GM19023 (cell line): ENCODE measurements around the gene EDEM2.
"Not testable (repeated sequence)": the region's sequence is repeated elsewhere in the genome, so short reads cannot be mapped to it uniquely, and the experiment has no call there.

Source experiments
- ATAC-seq: cut with Tn5 transposase; IDR thresholded peaks from one replicate; pipeline ENCODE4 v1.9.1; 2021; ENCODE audit warnings: mild to moderate bottlenecking, moderate library complexity; ENCODE audit not compliant: unreplicated experiment

Gene EDEM2

DNA sequence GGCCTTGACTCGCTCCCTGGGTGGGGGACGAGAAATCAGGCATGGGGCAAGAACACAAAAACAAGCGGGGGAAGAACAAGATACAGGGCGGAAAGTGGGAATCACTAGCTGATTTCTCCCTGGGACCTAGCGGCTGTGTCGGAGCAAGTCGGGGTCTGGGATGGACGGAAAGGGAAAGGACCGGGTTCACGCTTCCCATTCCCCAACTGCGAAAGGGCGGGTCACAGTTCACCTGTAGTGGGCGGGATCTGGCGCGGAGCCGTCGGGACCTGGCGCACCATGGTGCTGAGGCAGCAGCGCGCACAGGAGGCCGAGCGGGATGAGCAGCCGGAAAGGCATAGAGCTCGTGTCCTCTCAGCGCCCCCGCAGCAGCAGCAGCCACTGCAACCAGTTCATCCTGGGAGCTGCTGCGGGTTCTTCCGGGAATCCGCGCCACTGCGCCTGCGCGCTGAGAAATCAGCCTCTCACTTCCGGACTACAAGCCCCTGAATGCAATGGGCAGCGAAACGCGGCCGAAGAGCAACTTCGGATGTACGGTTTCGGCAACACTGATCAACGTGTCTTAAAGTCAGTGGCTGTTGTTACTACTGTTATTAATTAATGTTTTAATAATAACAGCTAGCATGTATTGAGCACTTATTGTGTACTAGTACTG is at the start of gene EDEM2:
EDEM2 (minus strand) TSS at position 417 of the 655 bp plus-strand sequence; CDS start at position 339, 78 bp downstream.
- peak; percentile 78 for ATAC-seq

- ATAC-seq = no peak
Observed at GRCh38 chr20:35196313-35196712, 49.2 kb upstream of the EDEM2 start.

DNA sequence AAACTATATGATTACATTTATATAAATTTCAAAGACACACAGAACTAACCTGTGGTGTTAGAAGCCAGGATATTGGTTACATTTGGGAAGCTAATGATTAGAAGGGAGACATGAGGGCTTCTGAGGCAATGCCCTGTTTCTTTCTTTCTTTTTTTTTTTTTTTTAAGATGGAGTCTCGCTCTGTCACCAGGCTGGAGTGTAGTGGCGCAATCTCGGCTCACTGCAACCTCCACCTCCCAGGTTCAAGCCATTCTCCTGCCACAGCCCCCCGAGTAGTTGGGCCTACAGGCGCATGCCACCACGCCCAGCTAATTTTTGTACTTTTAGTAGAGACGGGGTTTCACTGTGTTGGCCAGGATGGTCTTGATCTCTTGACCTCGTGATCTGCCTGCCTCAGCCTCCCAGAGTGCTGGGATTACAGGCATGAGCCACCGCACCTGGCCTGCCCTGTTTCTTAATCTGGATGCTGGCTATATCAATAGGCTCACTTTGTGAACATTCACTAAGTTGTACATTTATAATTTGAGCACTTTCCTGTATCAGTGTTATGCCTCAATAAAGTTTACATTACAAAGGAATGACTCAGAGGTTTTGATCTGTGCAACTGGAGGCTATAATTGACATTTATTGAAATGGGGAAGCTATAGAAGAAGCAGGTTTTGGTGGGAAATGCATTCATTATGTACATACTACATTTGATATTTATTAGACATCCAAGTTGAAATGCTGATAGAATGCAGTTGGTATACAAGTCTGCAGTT is 46.1 kb upstream of the EDEM2 start:
- ATAC-seq = not testable (repeated sequence)

- ATAC-seq = no peak
Observed at GRCh38 chr20:35192118-35192872, 45.2 kb upstream of the EDEM2 start.

DNA sequence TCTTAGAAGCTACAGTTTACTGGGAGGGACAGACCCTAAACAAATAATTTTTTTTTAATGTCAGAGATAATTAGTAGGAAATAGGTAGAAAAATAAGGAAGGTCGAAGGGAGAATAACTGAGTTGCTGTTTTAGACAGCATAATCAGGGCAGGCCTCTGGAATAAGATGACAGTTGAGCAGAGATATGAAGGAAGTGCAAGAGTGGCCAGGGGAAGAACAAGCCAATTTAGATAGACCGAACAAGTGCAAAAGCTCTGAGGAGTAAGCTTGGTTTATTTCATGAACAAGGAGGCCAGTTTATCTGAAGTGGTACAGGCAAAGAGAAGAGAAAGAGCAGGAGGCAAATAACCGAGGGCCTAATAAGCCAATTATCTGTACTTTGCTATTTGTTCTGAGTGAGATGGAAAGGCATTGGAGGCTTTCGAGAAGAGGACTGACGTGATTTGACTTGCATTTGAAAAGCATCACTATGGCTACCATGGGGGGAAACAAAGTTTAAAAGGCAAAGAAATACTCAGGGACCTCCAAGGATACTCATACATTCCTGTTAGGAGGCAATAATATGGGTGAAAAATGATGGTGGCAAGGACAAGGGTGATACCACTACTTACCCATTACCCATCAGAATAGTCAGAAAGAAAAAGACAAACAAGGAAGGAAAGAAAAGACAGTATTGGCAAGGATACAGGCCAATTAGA is 44.4 kb upstream of the EDEM2 start:
- ATAC-seq = no peak

- ATAC-seq = no peak
Observed at GRCh38 chr20:35190556-35190955, 43.4 kb upstream of the EDEM2 start.

- not testable (repeated sequence) for ATAC-seq
Observed at GRCh38 chr20:35189223-35189622, 42.1 kb upstream of the EDEM2 start.

GRCh38 chr20:35187584-35188190 is 40.6 kb upstream of the EDEM2 start:
- ATAC-seq = no peak

DNA sequence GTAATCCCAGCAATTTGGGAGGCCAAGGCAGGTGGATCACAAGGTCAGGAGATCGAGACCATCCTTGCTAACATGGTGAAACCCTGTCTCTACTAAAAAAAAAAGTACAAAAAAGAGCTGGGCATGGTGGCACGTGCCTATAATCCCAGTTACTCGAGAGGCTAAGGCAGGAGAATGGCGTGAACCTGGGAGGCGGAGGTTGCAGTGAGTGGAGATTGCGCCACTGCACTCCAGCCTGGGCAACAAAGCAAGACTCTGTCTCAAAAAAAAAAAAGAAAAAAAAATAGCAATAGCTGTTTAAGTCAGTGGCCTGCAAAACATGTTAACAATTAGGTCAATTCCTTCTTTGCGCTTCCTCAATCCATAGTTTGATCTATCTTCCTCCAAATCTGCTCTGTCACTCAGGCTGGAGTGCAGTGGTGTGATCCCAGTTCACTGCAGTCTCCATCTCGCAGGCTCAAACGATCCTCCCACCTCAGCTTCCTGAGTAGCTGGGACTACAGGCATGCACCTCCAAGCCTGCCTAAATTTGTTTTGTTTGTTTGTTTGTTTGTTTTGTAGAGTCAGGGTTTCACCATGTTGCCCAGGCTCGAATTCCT is 39.7 kb upstream of the EDEM2 start:
- ATAC-seq = not testable (repeated sequence)

DNA sequence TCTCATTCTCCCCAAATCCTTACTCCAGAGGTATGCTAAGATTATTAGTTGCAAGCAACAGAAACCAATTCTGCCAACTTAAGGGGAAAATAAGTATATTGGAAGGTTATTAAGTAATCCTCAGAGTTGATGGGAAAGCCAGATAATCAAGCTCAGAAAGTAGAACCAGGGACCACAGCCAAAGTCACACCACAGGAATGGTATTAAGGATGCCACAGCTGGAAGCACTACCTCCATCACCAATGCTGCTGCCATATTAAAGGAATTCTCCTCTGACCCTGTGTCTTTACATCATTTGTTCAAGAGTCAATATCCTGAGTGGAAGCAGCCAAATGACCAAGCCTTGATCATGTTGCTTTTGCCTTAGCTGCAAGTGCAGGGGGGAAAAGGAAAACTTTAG is 34.6 kb upstream of the EDEM2 start:
- ATAC-seq = no peak

GRCh38 chr20:35180266-35180665 is 33.1 kb upstream of the EDEM2 start:
- ATAC-seq = no peak

- ATAC-seq = no peak
Observed at GRCh38 chr20:35179292-35180212, 32.4 kb upstream of the EDEM2 start.

GRCh38 chr20:35176132-35176531 is 29.0 kb upstream of the EDEM2 start:
- ATAC-seq = no peak

DNA sequence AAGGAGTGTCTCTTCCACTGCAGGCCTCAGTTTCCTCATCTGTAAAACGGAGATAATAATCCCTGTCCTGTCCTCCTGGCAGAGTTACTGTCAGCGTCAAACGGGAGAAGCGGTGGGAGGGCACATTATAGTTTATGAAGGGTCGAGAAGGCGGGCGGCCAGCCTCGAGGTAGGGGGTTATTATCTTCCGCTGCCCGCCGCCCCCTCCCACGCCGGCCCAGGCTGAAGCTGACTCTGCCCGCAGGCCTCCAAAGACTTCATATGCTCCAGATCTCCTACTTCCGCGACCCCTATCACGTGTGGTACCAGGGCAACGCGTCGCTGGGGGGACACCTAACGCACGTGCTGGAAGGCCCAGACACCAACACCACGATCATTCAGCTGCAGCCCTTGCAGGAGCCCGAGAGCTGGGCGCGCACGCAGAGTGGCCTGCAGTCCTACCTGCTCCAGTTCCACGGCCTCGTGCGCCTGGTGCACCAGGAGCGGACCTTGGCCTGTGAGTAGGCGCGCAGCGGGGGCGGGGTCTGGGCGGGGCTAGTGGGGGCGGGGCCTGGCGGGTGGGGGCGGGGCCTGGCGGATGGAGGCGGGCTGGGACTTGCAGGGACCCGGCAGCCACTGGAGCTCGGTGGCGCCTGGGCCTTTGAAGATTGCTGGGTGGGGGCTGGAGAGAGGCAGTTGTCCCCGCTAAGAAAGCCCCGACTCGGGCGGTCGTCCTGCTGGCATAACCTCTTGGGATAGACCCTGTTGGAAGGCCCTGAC is 27.5 kb upstream of the EDEM2 start:
- ATAC-seq = no peak

GRCh38 chr20:35173576-35174192 is 26.5 kb upstream of the EDEM2 start:
- no peak for ATAC-seq

DNA sequence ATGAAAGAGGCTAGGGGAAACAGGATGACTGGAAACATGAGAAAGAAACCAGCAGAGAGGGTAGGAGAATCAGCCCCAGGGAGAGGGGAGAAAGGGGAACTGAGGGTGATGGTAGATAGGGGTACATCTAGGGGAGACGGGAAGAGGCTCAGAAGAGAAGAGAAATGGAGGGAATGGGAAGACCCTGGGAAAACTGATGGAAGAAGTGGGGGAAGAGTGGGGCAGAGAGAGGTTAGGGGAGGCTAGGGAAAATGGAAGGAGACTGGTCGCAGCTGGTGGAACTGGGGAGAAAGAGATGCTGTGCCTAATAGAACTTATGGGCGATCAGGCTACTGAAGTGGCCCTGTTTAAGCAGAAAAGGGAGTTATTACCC is 25.3 kb upstream of the EDEM2 start:
- ATAC-seq = no peak

DNA sequence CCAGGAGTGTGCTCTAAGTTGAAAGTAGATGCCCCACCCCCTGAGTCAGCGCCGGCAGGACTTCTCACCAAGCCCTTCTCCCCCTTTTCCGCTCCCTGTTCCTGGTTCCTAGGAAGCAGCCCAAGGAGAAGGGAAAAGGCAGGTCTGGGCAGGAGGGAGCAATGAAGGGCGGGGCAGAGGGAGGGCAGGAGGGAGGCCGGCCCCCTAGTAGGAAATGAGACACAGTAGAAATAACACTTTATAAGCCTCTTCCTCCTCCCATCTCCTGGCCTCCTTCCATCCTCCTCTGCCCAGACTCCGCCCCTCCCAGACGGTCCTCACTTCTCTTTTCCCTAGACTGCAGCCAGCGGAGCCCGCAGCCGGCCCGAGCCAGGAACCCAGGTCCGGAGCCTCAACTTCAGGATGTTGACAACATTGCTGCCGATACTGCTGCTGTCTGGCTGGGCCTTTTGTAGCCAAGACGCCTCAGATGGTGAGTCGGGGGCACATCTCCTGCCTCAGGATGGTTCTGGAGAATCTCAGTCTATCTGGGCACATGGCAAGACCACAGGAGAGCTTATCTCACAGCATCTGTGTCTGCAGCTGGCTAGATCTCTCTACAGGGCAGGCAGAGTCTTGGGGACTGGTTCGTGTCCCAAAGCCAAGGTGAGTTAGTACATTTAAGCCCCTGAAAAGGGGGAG is 24.8 kb upstream of the EDEM2 start, which contains the start of gene PROCR:
PROCR (plus strand) TSS at position 320 of the 681 bp plus-strand sequence; CDS start at position 403, 83 bp downstream.
- no peak for ATAC-seq

GRCh38 chr20:35171438-35171752 is 24.3 kb upstream of the EDEM2 start:
- ATAC-seq = no peak
